ENCODE measurements around the gene MSI2. TPM values are rescaled to one million over a fixed set of nuclear protein-coding genes. Genes with fewer than 3 reads are reported as not detected.
A peak's percentile ranks its signal among the peaks of the same experiment; 100 is the strongest.

MSI2 gene
- total RNA-seq, 2 donors from 2014 or later = 88.3 to 114 TPM

DNA sequence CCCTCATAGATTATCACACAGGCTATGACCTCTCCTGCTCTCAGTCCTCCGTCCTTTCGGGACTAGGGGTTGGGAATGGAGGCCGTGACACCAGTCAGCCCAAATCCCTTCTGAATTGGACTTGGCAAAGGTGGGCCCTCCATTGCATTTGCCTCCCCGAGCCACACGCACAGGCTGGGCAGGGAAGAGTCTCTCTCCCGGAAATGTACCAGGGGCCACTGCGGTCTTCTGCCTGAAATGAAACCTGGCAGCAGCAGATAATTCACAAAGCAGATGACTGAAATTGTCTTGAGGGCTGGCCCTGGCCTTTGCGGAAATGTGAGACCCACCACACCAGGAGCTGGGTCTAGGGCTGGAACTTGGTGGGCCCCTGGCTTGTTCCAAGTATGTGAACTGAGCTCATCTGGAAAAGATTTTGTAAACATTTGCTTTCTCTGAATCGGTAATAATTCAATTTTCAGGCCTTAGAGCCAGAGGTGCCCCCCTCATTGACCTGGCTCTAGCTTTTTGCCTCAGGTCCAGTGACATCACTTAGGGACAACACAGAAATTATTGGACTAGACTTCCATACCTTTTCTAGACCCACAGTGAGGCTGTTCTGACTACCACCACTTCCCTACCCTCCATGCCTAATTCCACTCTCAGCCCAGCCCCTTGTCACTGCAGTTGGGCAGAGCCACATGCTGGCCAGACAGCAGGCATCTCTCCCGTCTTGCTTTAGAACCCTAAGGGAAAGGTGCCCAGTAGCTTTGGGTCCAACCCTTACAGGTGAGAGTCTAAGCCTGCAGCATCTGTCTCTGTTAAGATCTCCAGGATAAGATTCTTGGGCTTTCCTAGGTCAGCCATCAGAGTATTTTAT, 413.6 kb downstream of the MSI2 start:
- H3K4me1 ChIP-seq (ENCODE audit: control insufficient read depth, insufficient read depth, low read length) = no peaks in the 10 kb centered on the region
- TF ChIP-seq, protein P1, sequence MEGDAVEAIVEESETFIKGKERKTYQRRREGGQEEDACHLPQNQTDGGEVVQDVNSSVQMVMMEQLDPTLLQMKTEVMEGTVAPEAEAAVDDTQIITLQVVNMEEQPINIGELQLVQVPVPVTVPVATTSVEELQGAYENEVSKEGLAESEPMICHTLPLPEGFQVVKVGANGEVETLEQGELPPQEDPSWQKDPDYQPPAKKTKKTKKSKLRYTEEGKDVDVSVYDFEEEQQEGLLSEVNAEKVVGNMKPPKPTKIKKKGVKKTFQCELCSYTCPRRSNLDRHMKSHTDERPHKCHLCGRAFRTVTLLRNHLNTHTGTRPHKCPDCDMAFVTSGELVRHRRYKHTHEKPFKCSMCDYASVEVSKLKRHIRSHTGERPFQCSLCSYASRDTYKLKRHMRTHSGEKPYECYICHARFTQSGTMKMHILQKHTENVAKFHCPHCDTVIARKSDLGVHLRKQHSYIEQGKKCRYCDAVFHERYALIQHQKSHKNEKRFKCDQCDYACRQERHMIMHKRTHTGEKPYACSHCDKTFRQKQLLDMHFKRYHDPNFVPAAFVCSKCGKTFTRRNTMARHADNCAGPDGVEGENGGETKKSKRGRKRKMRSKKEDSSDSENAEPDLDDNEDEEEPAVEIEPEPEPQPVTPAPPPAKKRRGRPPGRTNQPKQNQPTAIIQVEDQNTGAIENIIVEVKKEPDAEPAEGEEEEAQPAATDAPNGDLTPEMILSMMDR (conservative IDR thresholded peaks at IDR 0.05) = no peak
- peaks cover 8% of the 10 kb centered on the region for H3K36me3 ChIP-seq (ENCODE audit: control insufficient read depth, insufficient read depth, low read length)
- no peaks in the 10 kb centered on the region for H3K9me3 Mint-ChIP-seq
- peak; percentile 37 for DNase-seq
- H3K9me3 ChIP-seq (ENCODE audit: control insufficient read depth, low read length) = no peaks in the 10 kb centered on the region
- peaks cover 17% of the 10 kb centered on the region for H3K4me1 Mint-ChIP-seq
- 94% methylated on average over 6 to 10 of the region's 10 CpGs for WGBS, 2 experiments (ENCODE audit: insufficient coverage in 1 of 2, insufficient read length in 1 of 2)
- no peaks in the 10 kb centered on the region for H3K27me3 Mint-ChIP-seq (ENCODE audit: insufficient read depth)
- H3K4me3 Mint-ChIP-seq = no peak overlapping the region
- no peak overlapping the region for H3K27ac ChIP-seq (ENCODE audit: low read depth, low read length)
- H3K4me3 ChIP-seq (ENCODE audit: low read length) = no peak overlapping the region
- no peak overlapping the region for H3K9ac ChIP-seq (ENCODE audit: extremely low read depth, low read length, poor library complexity, severe bottlenecking)
- peaks cover 21% of the 10 kb centered on the region for H3K36me3 Mint-ChIP-seq (ENCODE audit: low read depth)
- no peaks in the 10 kb centered on the region for H3K27me3 ChIP-seq (ENCODE audit: control insufficient read depth, insufficient read depth, low read length, poor library complexity, severe bottlenecking)
- no peak overlapping the region for H3K27ac Mint-ChIP-seq

DNA sequence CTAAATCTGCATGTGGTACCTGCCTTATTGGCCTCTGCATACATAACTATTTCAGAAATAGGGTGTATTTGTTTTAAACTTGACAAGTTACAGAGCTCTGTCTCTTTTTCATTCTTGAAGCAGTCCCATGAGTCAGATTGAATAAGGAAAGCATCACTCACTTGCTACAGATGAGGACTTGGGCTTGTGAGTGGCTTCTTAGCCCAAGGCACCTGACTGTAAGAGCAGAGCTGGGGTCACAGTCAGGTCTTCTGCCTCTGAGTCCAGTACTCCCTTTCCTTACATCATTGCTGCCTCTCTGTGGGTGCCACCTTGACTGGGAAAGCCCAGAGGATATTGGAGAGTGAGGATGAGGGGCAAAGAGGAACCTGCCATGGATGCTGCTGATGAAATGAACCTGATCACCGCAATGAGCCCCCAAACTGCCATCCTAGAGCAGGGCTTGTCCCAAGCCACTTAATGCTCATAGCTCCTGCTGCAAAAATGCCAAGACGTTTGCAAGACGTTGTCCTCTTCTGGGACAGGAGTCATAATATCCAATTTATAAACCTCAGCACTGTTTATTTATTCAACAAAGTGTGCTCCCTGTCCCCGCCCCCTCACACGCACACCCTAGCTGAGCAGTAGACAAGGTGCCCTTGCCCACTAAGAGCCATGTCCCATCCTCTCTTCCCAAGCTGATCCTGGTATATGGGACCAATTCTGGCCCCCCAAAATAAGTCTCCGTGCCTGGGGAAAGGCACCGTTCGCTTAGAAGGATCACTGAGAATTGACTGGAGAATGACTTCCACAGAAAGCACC, 414.6 kb downstream of the MSI2 start:
- Mint-ChIP-seq H3K4me3 (no peak overlapping the region), H3K27ac (no peak overlapping the region), H3K9me3 (no peaks in the 10 kb centered on the region), H3K4me1 (peaks cover 7% of the 10 kb centered on the region), H3K27me3 (ENCODE audit: insufficient read depth) (no peaks in the 10 kb centered on the region), H3K36me3 (ENCODE audit: low read depth) (peaks cover 31% of the 10 kb centered on the region)
- DNase-seq = peak; percentile 41
- peaks cover 10% of the 10 kb centered on the region for H3K36me3 ChIP-seq (ENCODE audit: control insufficient read depth, insufficient read depth, low read length)
- no peak overlapping the region for H3K4me3 ChIP-seq (ENCODE audit: low read length)
- WGBS, 2 experiments (ENCODE audit: insufficient coverage in 1 of 2, insufficient read length in 1 of 2) = 83 to 85% methylated on average over 4 to 8 of the region's 8 CpGs
- H3K27ac ChIP-seq (ENCODE audit: low read depth, low read length) = no peak overlapping the region
- no peaks in the 10 kb centered on the region for H3K4me1 ChIP-seq (ENCODE audit: control insufficient read depth, insufficient read depth, low read length)
- no peaks in the 10 kb centered on the region for H3K9me3 ChIP-seq (ENCODE audit: control insufficient read depth, low read length)
- H3K9ac ChIP-seq (ENCODE audit: extremely low read depth, low read length, poor library complexity, severe bottlenecking) = no peak overlapping the region
- TF ChIP-seq, protein P1 (conservative IDR thresholded peaks at IDR 0.05) = no peak
- H3K27me3 ChIP-seq (ENCODE audit: control insufficient read depth, insufficient read depth, low read length, poor library complexity, severe bottlenecking) = no peaks in the 10 kb centered on the region

DNA sequence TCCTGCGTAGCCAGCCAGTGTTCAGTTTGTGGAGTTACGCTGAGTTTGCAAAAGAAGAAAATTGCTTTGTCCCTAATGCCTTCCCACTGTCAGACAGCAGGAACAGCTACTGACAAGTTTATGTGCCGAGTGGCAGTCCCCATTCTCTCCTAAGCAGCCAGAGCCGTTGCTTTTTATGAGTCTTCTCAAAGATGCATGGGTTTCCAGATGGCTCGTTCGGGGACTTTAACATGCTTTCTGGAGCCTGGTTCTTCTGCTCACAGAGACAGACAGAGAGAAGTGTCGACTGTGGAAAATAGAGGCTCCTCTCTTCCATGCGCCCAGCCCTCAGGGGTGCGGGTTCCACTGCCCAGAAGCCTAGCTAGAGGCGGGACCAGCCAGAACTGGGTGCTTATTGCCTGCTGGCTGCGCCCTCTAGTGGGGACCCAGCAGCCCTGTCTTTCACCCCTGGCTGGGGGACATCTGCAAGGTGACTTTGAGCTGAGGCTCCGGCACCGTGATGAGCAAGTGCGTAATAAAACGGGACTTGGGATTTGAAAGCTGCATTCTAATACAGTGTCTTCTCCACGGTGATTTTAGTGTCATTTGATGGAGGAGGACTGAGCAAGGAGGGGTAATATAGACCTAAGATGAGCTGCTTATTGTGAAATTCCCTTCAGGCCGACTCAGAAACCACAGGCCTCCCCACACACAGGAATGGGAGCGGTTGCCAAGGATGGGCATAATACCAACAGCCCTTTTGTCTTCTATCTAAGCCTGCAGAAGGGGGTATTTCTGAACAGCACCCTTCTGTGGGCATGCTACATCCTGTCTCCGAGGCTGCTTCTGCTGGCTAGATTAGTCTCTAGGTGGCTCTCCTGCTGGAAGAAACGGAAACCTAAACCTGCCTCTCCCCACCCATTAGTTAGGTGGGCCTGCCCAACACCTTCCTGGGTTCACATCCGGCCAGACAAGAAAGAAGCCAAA, 415.6 kb downstream of the MSI2 start:
- H3K4me3 ChIP-seq (ENCODE audit: low read length) = no peak overlapping the region
- peak; percentile 97 for DNase-seq
- peaks cover 39% of the 10 kb centered on the region for H3K36me3 Mint-ChIP-seq (ENCODE audit: low read depth)
- H3K27ac ChIP-seq (ENCODE audit: low read depth, low read length) = peak overlapping the region; percentile 36
- peaks cover 7% of the 10 kb centered on the region for H3K4me1 Mint-ChIP-seq
- no peaks in the 10 kb centered on the region for H3K9me3 ChIP-seq (ENCODE audit: control insufficient read depth, low read length)
- TF ChIP-seq, protein P1 (conservative IDR thresholded peaks at IDR 0.05) = peak; percentile 99
- no peaks in the 10 kb centered on the region for H3K9me3 Mint-ChIP-seq
- peaks cover 19% of the 10 kb centered on the region for H3K36me3 ChIP-seq (ENCODE audit: control insufficient read depth, insufficient read depth, low read length)
- H3K27me3 Mint-ChIP-seq (ENCODE audit: insufficient read depth) = no peaks in the 10 kb centered on the region
- no peak overlapping the region for H3K9ac ChIP-seq (ENCODE audit: extremely low read depth, low read length, poor library complexity, severe bottlenecking)
- no peaks in the 10 kb centered on the region for H3K4me1 ChIP-seq (ENCODE audit: control insufficient read depth, insufficient read depth, low read length)
- H3K27me3 ChIP-seq (ENCODE audit: control insufficient read depth, insufficient read depth, low read length, poor library complexity, severe bottlenecking) = no peaks in the 10 kb centered on the region
- H3K27ac Mint-ChIP-seq = no peak overlapping the region
- H3K4me3 Mint-ChIP-seq = no peak overlapping the region
- 57 to 60% methylated on average over 17 to 21 of the region's 21 CpGs for WGBS, 2 experiments (ENCODE audit: insufficient coverage in 1 of 2, insufficient read length in 1 of 2)

All from endodermal cell (in vitro differentiated cells).